IPS DF 6.9 (cell line): Measurements from ENCODE around the gene LRSAM1.

Source experiments
- DNase-seq: peaks from one replicate; pipeline ENCODE4 v3.0.0-alpha.2; 2013; ENCODE audit warnings: low read depth, low spot score
- H3K27ac ChIP-seq: one replicate; pipeline ENCODE4 v1.5.1; 2013; ENCODE audit warnings: low read length, control low read depth
- H3K27me3 ChIP-seq: 2 replicates; pipeline ENCODE4 v1.6.1; 2013; ENCODE audit warnings: mild to moderate bottlenecking, low read length; ENCODE audit not compliant: control insufficient read depth, insufficient read depth
- H3K36me3 ChIP-seq: 2 replicates; pipeline ENCODE4 v1.6.1; 2013; ENCODE audit warnings: low read length; ENCODE audit not compliant: control insufficient read depth, insufficient read depth
- H3K4me1 ChIP-seq: 2 replicates; pipeline ENCODE4 v1.6.1; 2013; ENCODE audit warnings: low read length; ENCODE audit not compliant: control insufficient read depth, insufficient read depth
- H3K4me3 ChIP-seq: 2 replicates; pipeline ENCODE4 v1.5.1; 2013; ENCODE audit warnings: mild to moderate bottlenecking, low read length
- H3K9me3 ChIP-seq: 2 replicates; pipeline ENCODE4 v1.6.1; 2013; ENCODE audit warnings: low read length, inconsistent platforms; ENCODE audit not compliant: control insufficient read depth, insufficient read depth
- WGBS: extraction: QIAGEN DNeasy Blood & Tissue Kit; methylation state at CpG from one replicate; pipeline ENCODE4 v1.1.7; 2013; ENCODE audit warnings: mixed read lengths, missing lambda C conversion rate; ENCODE audit not compliant: insufficient read length, insufficient coverage; 5-methylcytosine and 5-hydroxymethylcytosine counted together

The LRSAM1 gene

DNA sequence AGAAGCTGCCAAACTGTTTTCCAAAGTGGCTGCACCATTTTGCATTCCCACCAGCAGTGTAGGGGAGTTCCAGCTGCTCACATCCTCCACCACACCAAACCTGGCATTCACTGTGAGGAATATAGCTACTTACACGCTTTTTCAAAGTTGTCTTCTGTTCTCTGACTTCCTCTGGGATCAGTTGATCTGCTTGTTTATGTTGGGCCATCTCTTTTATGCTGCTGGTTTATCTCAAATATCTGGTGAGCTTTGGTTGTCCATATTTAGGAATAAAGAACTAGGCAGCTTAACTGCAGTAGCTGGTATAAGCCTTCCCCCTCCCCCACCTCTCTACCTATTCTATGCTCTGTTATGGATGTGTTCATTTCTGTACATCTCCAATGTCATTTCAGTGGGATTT, 35.7 kb upstream of the LRSAM1 start:
- no peaks in the 10 kb centered on the region for H3K9me3 ChIP-seq
- H3K27ac ChIP-seq, result no peak overlapping the region
- H3K27me3 ChIP-seq, result no peaks in the 10 kb centered on the region
- no CpG with 5 or more reads among the region's 1 CpG for whole genome bisulfite sequencing
- DNase-seq, result no peak
- H3K4me1 ChIP-seq, result no peaks in the 10 kb centered on the region
- H3K4me3 ChIP-seq, result no peak overlapping the region
- H3K36me3 ChIP-seq, result no peaks in the 10 kb centered on the region

- Histone ChIP-seq H3K4me1 (no peaks in the 10 kb centered on the region), H3K4me3 (no peak overlapping the region), H3K36me3 (no peaks in the 10 kb centered on the region), H3K9me3 (no peaks in the 10 kb centered on the region), H3K27me3 (no peaks in the 10 kb centered on the region), H3K27ac (no peak overlapping the region)
- no CpG with 5 or more reads among the region's 15 CpGs for WGBS
- no peak for DNase-seq
Measured at GRCh38 chr9:127417131-127418036, 33.9 kb upstream of the LRSAM1 start.

- no peaks in the 10 kb centered on the region for H3K4me1 ChIP-seq
- H3K4me3 ChIP-seq, result no peak overlapping the region
Measured at GRCh38 chr9:127418037-127418471, 33.3 kb upstream of the LRSAM1 start.

DNA sequence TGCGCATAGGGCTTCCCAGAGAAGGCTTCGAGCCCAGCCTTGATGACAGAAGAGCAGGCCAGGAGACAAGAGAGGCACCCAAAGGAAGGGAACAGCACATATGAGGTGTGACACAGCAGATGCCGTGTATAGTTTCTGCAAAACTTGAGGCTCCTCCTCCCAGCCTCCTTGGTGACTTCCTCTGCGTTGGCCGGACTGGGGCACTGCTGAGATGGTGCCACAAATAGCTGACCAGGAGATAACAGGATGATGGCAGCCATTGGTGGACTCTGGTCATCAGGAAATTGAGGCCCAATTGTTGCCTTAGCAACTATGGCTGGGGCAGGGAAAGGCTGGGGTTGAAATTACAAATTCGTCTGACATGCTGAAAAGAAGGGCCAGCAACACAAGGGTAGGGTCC, 32.0 kb upstream of the LRSAM1 start:
- H3K27ac ChIP-seq, result no peak overlapping the region
- DNase-seq, result no peak
- H3K36me3 ChIP-seq, result no peaks in the 10 kb centered on the region
- H3K27me3 ChIP-seq, result no peaks in the 10 kb centered on the region
- H3K4me1 ChIP-seq, result no peaks in the 10 kb centered on the region
- no CpG with 5 or more reads among the region's 6 CpGs for WGBS
- H3K4me3 ChIP-seq, result no peak overlapping the region
- H3K9me3 ChIP-seq, result no peaks in the 10 kb centered on the region

More at GRCh38 chr9:127418037-127418471, 33.3 kb upstream of the LRSAM1 start:
- WGBS, result no CpG with 5 or more reads among the region's 12 CpGs
- peak; percentile 57 for DNase-seq
- Histone ChIP-seq H3K9me3 (no peaks in the 10 kb centered on the region), H3K36me3 (no peaks in the 10 kb centered on the region), H3K27ac (no peak overlapping the region), H3K27me3 (no peaks in the 10 kb centered on the region)

DNA sequence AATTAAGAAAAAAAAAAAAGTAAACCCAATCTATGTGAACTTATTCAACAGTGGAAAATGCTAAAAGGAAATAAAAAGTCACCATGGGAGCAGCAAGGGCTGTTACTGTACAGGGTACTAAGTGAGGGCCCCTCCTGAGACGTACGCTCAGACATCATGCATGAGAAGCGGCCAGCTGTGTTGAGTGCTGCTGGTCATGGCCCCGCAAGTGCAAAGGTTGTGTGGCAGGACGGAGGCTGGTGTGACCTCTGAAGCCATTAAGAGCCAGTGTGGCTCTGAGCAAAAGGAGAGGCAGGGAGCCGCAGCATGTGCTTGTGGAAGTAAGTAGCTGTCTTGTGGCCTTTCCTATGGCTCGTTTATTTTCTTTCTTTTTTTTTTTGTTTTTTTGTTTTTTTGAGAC, 30.3 kb upstream of the LRSAM1 start:
- no peak overlapping the region for H3K4me3 ChIP-seq
- no CpG with 5 or more reads among the region's 7 CpGs for WGBS
- no peaks in the 10 kb centered on the region for H3K9me3 ChIP-seq
- H3K4me1 ChIP-seq, result no peaks in the 10 kb centered on the region
- H3K27me3 ChIP-seq, result no peaks in the 10 kb centered on the region
- no peak overlapping the region for H3K27ac ChIP-seq
- H3K36me3 ChIP-seq, result no peaks in the 10 kb centered on the region
- DNase-seq, result no peak

DNA sequence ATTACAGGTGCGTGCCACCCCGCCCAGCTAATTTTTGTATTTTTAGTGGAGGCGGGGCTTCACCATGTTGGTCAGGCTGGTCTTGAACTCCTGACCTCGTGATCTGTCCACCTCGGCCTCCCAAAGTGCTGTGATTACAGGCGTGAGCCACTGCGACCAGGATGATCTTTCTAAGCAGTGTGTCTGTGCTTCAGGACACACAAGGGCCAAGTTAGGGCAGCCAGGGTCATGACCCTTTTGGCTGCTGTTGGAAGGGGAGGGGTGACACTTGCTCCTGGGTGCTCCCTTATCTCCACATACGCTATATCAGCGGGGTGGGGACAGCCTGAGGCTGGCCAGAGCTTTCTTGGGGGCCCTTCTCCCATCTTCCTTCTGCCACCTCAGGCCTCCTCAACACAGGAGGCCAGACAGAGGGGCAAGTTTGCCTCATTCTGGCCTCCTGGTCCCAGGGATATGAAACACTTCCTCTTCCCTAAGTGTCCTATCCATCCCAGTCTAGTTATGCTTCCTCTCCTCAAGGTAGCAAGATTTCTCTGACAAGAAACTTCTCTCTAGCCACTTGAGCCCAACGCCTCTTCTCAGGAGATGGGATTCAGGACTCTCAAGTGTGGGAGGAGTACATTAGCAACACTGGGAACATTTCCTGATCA, 29.1 kb upstream of the LRSAM1 start:
- no peak overlapping the region for H3K4me3 ChIP-seq
- WGBS, result no CpG with 5 or more reads among the region's 10 CpGs
- H3K36me3 ChIP-seq, result no peaks in the 10 kb centered on the region
- no peaks in the 10 kb centered on the region for H3K4me1 ChIP-seq
- H3K9me3 ChIP-seq, result no peaks in the 10 kb centered on the region
- no peak overlapping the region for H3K27ac ChIP-seq
- H3K27me3 ChIP-seq, result no peaks in the 10 kb centered on the region
- no peak for DNase-seq

DNA sequence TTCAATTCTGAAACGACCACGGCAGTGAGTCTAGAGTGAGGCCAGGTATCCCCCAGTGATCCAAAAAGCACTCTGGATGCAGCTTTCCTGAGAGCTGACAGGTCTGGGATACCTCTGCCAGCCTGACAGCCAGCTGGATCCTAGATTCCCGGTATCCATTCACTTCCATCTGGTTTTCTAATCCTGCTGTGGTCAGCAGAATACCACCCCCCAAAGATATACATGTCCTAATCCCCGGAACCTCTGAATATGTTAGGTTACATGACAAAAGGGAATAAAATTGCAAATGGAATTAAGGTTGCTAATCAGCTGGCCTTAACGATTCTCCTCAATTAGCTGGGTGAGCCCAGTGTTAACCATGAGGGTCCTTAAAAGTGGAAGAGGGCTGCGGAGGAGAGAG, 28.5 kb upstream of the LRSAM1 start:
- Histone ChIP-seq H3K4me1 (no peaks in the 10 kb centered on the region), H3K27ac (no peak overlapping the region), H3K4me3 (no peak overlapping the region; the same call in 1 of the 2 replicates), H3K36me3 (no peaks in the 10 kb centered on the region), H3K27me3 (no peaks in the 10 kb centered on the region), H3K9me3 (no peaks in the 10 kb centered on the region)
- whole genome bisulfite sequencing, result no CpG with 5 or more reads among the region's 6 CpGs
- DNase-seq, result no peak

GRCh38 chr9:127423476-127423933, 27.8 kb upstream of the LRSAM1 start:
- Histone ChIP-seq H3K9me3 (no peaks in the 10 kb centered on the region), H3K4me3 (peak overlapping the region; percentile 99; the same call in 1 of the 2 replicates), H3K36me3 (no peaks in the 10 kb centered on the region), H3K27me3 (no peaks in the 10 kb centered on the region), H3K4me1 (no peaks in the 10 kb centered on the region), H3K27ac (no peak overlapping the region)
- no peak for DNase-seq
- no CpG with 5 or more reads among the region's 9 CpGs for WGBS

GRCh38 chr9:127423934-127424675, 27.2 kb upstream of the LRSAM1 start, which contains the start of gene ZNF79:
ZNF79 (plus strand) TSS chr9:127424382; CDS start chr9:127424788, 406 bp downstream.
- no peak within 1 kb of the TSS for H3K27ac ChIP-seq
- WGBS, result no CpG with 5 or more reads among the region's 54 CpGs

DNA sequence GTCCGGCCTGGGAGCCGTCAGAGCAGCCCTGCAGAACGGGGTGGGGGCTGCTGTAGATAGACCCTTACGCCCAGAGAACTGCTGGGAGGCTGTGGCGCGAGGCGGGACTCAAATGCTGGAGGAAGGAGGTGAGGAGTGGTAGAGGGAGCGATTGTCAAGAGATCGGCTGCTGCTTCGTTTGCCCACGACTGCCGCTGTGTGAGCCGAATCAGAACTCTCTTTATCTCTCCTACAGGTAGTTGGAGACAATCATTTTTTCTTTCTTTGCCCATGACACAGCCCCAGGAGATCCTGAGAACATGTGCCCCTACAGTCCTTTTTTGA, 26.7 kb upstream of the LRSAM1 start:
- no peak overlapping the region for H3K27ac ChIP-seq
- H3K27me3 ChIP-seq, result no peaks in the 10 kb centered on the region
- H3K36me3 ChIP-seq, result no peaks in the 10 kb centered on the region
- no CpG with 5 or more reads among the region's 13 CpGs for WGBS
- H3K9me3 ChIP-seq, result no peaks in the 10 kb centered on the region
- peak overlapping the region; percentile 99 for H3K4me3 ChIP-seq
- H3K4me1 ChIP-seq, result no peaks in the 10 kb centered on the region
- no peak for DNase-seq

More at GRCh38 chr9:127423934-127424675, 27.2 kb upstream of the LRSAM1 start, which contains the start of gene ZNF79:
- H3K9me3 ChIP-seq, result no peaks in the 10 kb centered on the region
- H3K4me3 ChIP-seq, result peak within 1 kb of the TSS; percentile 99
- peak; percentile 83 for DNase-seq
- H3K4me1 ChIP-seq, result no peaks in the 10 kb centered on the region
- no peaks in the 10 kb centered on the region for H3K36me3 ChIP-seq
- no peaks in the 10 kb centered on the region for H3K27me3 ChIP-seq
